Neural crest cell (in vitro differentiated cells): Measurements from ENCODE around the gene SDK1. TPM values are rescaled to one million over a fixed set of nuclear protein-coding genes. Genes with fewer than 3 reads are reported as not detected.

Experiments
- DNase-seq: peaks from one replicate; pipeline ENCODE4 v3.0.0; 2021; ENCODE audit warnings: low read depth, mixed read lengths, low spot score
- H3K27ac Mint-ChIP-seq: one replicate; pipeline ENCODE4 v1.8.0; 2021; ENCODE audit warnings: mild to moderate bottlenecking, mixed read lengths; ENCODE audit not compliant: unreplicated experiment
- H3K27me3 Mint-ChIP-seq: 2 replicates; pipeline ENCODE4 v1.8.0; 2021; ENCODE audit warnings: low read depth, mild to moderate bottlenecking, mixed read lengths
- H3K36me3 Mint-ChIP-seq: 2 replicates; pipeline ENCODE4 v1.8.0; 2021; ENCODE audit warnings: low read depth, mild to moderate bottlenecking, mixed read lengths
- H3K4me1 Mint-ChIP-seq: 2 replicates; pipeline ENCODE4 v1.8.0; 2021; ENCODE audit warnings: mixed read lengths
- H3K4me3 Mint-ChIP-seq: one replicate; pipeline ENCODE4 v1.8.0; 2021; ENCODE audit warnings: mild to moderate bottlenecking, mixed read lengths
- H3K9me3 Mint-ChIP-seq: 2 replicates; pipeline ENCODE4 v1.8.0; 2021; ENCODE audit warnings: mixed read lengths
- total RNA-seq: library from RNA; stranded (reverse); gene quantifications from 2 replicates; pipeline ENCODE4 v1.2.1, GENCODE V29; 2021
- TF ChIP-seq, protein P1 (sequence below): fragments of 200-600 bp; sonication (generic); conservative IDR thresholded peaks from 2 replicates; pipeline ENCODE4 v1.5.0; 2021; ENCODE audit warnings: antibody characterized with exemption, mild to moderate bottlenecking

Gene SDK1
- total RNA-seq, 1 donor from 2014 or later: 11.6 TPM

DNA sequence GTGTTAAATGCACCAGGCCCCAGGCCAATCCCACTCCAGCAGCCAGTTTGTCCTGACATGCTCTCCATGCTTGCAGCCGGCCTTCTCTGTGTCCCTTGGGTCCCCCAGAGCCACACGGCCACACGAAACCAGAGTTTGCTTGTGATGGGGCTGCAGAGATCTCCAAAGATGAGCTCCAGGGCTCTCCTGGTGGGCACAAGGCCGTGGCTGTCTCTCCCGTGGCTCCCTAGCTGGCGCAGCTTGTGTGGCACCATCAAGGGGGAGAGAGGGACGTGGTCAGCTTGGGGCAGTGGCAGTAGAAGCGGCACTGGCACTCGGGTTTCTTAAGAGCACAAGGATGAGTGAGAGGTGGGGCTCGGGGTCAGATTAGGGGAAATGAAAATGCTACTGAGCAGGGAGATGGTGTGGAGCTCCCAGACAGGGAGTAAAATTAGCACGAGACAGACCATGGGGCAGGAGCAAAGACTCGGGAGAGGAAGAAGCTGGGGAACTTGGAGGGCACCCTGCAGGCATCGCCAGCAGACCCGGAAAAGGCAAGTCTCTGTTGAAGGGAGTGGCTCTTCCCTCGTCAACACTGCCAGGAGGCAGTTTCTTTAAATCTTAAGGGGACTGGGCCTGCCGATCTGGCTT is 808.5 kb downstream of the SDK1 start:
- no peaks in the 10 kb centered on the region for H3K4me1 Mint-ChIP-seq
- no peak for DNase-seq
- H3K4me3 Mint-ChIP-seq: no peak overlapping the region
- no peaks in the 10 kb centered on the region for H3K27me3 Mint-ChIP-seq
- no peak overlapping the region for H3K27ac Mint-ChIP-seq
- H3K9me3 Mint-ChIP-seq: no peaks in the 10 kb centered on the region
- TF ChIP-seq, protein P1, sequence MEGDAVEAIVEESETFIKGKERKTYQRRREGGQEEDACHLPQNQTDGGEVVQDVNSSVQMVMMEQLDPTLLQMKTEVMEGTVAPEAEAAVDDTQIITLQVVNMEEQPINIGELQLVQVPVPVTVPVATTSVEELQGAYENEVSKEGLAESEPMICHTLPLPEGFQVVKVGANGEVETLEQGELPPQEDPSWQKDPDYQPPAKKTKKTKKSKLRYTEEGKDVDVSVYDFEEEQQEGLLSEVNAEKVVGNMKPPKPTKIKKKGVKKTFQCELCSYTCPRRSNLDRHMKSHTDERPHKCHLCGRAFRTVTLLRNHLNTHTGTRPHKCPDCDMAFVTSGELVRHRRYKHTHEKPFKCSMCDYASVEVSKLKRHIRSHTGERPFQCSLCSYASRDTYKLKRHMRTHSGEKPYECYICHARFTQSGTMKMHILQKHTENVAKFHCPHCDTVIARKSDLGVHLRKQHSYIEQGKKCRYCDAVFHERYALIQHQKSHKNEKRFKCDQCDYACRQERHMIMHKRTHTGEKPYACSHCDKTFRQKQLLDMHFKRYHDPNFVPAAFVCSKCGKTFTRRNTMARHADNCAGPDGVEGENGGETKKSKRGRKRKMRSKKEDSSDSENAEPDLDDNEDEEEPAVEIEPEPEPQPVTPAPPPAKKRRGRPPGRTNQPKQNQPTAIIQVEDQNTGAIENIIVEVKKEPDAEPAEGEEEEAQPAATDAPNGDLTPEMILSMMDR: no peak
- H3K36me3 Mint-ChIP-seq: peaks cover 3% of the 10 kb centered on the region

DNA sequence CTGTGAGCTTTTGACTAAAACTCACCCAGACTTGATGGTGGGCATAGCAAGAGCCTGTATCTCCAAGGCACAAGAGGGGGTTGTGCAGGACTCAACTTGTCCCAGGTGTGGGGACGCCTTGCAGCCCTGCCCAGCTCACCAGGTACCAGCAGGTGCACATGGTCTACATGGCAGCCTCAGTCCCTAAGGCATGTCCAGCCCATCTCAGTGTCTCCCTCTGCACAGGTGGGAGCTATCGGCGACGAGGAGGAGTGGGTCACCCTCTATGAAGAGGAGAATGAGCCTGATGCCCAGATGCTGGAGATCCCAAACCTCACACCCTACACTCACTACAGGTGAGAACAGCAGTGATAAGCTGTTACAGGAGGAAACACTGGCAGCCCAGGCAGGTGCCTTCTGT is 809.4 kb downstream of the SDK1 start:
- no peak overlapping the region for H3K4me3 Mint-ChIP-seq
- no peaks in the 10 kb centered on the region for H3K27me3 Mint-ChIP-seq
- peaks cover 3% of the 10 kb centered on the region for H3K4me1 Mint-ChIP-seq
- no peaks in the 10 kb centered on the region for H3K9me3 Mint-ChIP-seq
- H3K36me3 Mint-ChIP-seq: peaks cover 10% of the 10 kb centered on the region
- H3K27ac Mint-ChIP-seq: no peak overlapping the region
- no peak for DNase-seq
- TF ChIP-seq, protein P1: no peak

DNA sequence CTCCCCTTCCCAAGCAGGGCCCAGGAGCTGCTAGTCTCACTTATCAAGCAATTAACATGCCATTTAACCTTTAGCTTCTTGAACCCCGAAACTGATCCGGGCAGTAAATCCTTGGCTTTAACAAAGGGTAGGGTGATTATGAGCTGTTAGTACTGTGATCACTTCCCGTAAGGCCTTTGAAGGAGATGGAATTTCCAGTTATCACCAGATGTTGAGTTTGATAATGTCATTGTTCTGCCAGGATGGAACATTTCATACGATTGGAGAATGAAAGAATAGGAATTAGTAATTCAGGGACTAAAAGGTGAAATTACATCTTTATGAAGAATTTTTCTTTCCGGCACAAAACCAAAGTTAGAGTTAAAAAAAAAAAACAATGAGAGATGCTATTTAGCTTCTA is 810.1 kb downstream of the SDK1 start:
- Mint-ChIP-seq H3K27me3 (no peaks in the 10 kb centered on the region), H3K4me1 (peaks cover 7% of the 10 kb centered on the region), H3K4me3 (no peak overlapping the region), H3K27ac (no peak overlapping the region), H3K36me3 (peaks cover 14% of the 10 kb centered on the region), H3K9me3 (no peaks in the 10 kb centered on the region)
- no peak for DNase-seq
- TF ChIP-seq, protein P1: no peak

DNA sequence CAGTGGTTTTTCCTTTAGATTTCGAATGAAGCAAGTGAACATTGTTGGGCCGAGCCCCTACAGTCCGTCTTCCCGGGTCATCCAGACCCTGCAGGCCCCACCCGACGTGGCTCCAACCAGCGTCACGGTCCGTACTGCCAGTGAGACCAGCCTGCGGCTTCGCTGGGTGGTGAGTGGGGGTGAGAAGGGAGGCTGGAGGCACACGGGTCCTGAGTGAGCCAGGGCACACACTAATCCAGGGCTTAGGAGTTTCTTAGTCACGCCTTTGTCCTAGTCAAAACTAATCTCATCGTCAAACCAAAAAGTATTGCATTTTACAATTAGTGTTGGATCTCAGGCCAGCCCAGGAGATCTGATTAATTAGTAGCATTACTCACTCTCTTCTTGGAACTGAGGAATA is 812.2 kb downstream of the SDK1 start:
- Mint-ChIP-seq H3K4me1 (peaks cover 7% of the 10 kb centered on the region), H3K36me3 (peaks cover 16% of the 10 kb centered on the region), H3K27ac (no peak overlapping the region), H3K4me3 (no peak overlapping the region), H3K27me3 (no peaks in the 10 kb centered on the region), H3K9me3 (peaks cover 6% of the 10 kb centered on the region)
- TF ChIP-seq, protein P1: no peak
- DNase-seq: no peak

DNA sequence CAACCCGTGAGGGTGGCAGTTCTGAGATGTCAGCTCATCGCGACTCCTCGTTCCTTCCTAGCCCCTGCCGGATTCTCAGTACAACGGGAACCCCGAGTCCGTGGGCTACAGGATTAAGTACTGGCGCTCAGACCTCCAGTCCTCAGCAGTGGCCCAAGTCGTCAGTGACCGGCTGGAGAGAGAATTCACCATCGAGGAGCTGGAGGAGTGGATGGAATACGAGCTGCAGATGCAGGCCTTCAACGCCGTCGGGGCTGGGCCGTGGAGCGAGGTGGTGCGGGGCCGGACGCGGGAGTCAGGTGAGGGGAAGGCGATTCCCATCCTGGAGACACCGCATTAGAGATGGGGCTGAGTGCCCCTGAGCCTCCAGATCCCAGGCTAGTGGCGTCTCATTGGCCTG is 812.9 kb downstream of the SDK1 start:
- Mint-ChIP-seq H3K36me3 (peaks cover 21% of the 10 kb centered on the region), H3K4me3 (no peak overlapping the region), H3K4me1 (peaks cover 7% of the 10 kb centered on the region), H3K27ac (no peak overlapping the region), H3K27me3 (no peaks in the 10 kb centered on the region), H3K9me3 (peaks cover 11% of the 10 kb centered on the region)
- TF ChIP-seq, protein P1: no peak
- DNase-seq: no peak

DNA sequence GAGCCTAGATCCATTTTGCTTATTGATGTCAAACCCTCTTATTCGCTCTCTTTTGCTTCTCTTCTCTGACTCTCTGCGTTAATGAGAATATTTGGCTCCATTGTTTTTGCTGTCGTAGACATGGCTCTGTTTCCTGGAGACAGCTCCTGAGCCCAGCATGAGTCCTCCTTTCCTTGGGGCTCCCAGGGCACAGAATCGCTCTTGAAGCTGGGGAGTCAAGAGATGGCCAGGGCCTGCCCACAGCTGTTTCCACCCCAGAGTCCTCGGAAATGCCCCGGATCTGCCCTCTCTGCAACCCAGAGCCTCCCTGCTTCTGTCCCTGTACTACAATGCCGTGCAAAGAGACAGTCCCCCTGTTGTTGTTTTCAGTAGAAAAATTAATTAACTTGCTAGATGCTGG is 814.4 kb downstream of the SDK1 start:
- no peaks in the 10 kb centered on the region for H3K27me3 Mint-ChIP-seq
- H3K27ac Mint-ChIP-seq: no peak overlapping the region
- peaks cover 30% of the 10 kb centered on the region for H3K36me3 Mint-ChIP-seq
- TF ChIP-seq, protein P1: no peak
- no peak overlapping the region for H3K4me3 Mint-ChIP-seq
- peaks cover 7% of the 10 kb centered on the region for H3K4me1 Mint-ChIP-seq
- no peak for DNase-seq
- H3K9me3 Mint-ChIP-seq: peaks cover 19% of the 10 kb centered on the region
